Testis (tissue), 3 donors: ENCODE data around the gene KRT77. TPM values are rescaled to one million over a fixed set of nuclear protein-coding genes. Genes with fewer than 3 reads are reported as not detected.

ENCODE experiments used
- DNase-seq: peaks from one replicate; pipeline ENCODE4 v3.0.0-alpha.2; 2019
- H3K27ac ChIP-seq, 2 donors: fragments of 200-600 bp; sonication (generic); one replicate each; pipeline ENCODE4 v1.5.1; 2019
- H3K27me3 ChIP-seq: fragments of 200-600 bp; sonication (generic); one replicate; pipeline ENCODE4 v1.5.1; 2019
- H3K36me3 ChIP-seq: fragments of 200-600 bp; sonication (generic); one replicate; pipeline ENCODE4 v1.5.1; 2017; ENCODE audit warnings: low read depth; ENCODE audit errors: missing control alignments
- H3K4me1 ChIP-seq: fragments of 200-600 bp; sonication (generic); one replicate; pipeline ENCODE4 v1.5.1; 2019
- H3K4me3 ChIP-seq, 2 donors: fragments of 200-600 bp; sonication (generic); one replicate each; pipeline ENCODE4 v1.5.1; 2017 to 2019
- H3K9me3 ChIP-seq: fragments of 200-600 bp; sonication (generic); one replicate; pipeline ENCODE4 v1.5.1; 2017
- POLR2A ChIP-seq: fragments of 450-650 bp; IDR thresholded peaks from one replicate; pipeline ENCODE4 v1.6.1; 2017; ENCODE audit warnings: antibody characterized with exemption, mild to moderate bottlenecking, moderate library complexity
- WGBS, 2 donors: methylation state at CpG; one replicate each; pipeline ENCODE4 v1.1.5; 2018; 5-methylcytosine and 5-hydroxymethylcytosine counted together
- intact Hi-C: fragments of 100-400 bp; cut with DNase I; formaldehyde crosslinking; loops from one replicate; pipeline ENCODE4 v1.15.1; 2023; ENCODE audit warnings: low total_unique reads
- polyA plus RNA-seq: library from polyadenylated mRNA; stranded (reverse); fragments of 350-450 nt; fragmentation: Illumina TruSeq; extraction: RNeasy Lipid Tissue Mini Kit (QIAGEN cat#74804); gene quantifications from one replicate; pipeline ENCODE4 v1.2.3, GENCODE V29; 2014; ENCODE audit warnings: low read depth, low replicate concordance; ENCODE audit not compliant: insufficient read depth
- total RNA-seq, 2 donors: library from RNA; depleted of rRNA; stranded (reverse); fragments of >200 nt; gene quantifications; one replicate each; pipeline ENCODE4 v1.2.3, GENCODE V29; 2016
- TF ChIP-seq, protein P1 (sequence below), 3 experiments: fragments of 450-650 bp in 2 of 3; fragments of 200-600 bp in 1 of 3; sonication (generic) in 1 of 3; IDR thresholded peaks; one replicate each; pipeline ENCODE4 v1.5.1; 2016 to 2019; ENCODE audit warnings: antibody characterized with exemption in 3 of 3, mild to moderate bottlenecking in 2 of 3, moderate library complexity in 1 of 3

Gene KRT77
- total and polyA plus RNA-seq, 3 donors from 2014 or later = 0.33 to 0.74 TPM; not detected in 1

DNA sequence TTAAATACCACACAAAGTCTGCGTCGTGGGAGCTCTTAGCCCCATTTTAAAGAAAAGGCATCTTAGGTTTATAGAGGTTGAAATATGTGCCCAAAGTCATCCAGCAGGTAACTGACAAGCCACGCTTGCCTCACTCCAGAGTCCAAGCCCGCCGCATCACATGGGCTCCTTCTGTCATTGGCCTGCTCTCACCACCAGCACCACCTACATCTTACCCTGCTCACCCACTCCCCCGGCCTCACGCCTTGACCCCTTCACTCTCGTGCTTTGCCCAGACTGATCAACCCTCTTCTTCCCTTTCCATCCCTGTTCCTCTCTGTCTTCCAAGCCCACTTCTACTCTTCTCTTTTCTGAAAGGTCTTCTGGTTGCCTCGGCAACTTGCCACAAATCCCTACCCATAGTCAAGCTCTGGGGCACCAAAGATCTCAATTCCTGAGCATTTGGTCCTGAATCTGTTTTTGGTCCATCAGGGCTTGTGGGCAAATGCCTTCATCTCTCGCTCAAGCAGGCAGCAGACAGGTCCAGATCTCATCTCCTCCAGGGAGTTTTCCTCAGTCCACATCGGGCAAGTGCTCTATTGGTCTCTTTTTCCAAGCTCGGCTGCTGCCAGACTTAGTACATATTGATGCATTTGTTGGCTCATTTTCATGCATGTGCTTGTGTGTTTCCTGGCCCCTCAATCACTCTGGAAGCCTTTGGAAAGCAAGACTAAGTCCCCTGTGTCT is 19.6 kb downstream of the KRT77 start:
- H3K4me1 ChIP-seq = peaks cover 5% of the 10 kb centered on the region
- intact Hi-C loops = no loop called here

DNA sequence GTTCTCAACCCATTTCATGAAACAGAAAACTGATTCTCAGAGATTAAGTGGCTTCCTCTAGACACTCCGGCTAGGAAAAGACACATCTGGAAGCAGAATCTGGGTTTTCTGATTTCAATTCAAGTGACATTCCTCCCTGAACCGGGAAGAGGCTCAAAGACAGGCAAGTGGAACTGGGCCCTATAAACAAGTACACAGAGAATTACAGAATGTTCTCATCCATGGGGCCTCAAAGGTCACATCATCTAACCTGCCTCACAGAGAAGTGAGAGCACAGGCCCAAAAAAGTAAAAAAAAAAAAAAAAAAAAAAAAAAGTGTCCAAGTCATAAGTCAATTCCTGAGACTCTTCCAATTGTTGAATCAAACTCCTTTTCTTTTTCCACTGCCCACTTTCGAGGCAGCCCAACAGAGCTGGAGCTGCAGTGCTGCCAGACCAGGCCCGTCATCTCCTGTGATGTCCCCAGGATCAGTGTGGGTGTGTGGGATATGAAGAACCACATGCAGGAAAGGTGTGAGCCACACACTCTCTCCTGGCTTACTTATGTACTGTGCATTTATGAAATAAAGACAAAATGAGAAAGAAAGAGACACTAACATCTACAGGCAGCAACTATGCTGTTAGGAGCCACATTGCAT is 20.3 kb downstream of the KRT77 start:
- intact Hi-C loops = no loop called here
- DNase-seq = peak; percentile 27
- 52 to 62% methylated on average over 4 of the region's 4 CpGs for WGBS, 2 donors
- Histone ChIP-seq H3K27ac (no peak overlapping the region), H3K4me3 (no peak overlapping the region), H3K4me1 (peaks cover 5% of the 10 kb centered on the region), H3K36me3 (no peaks in the 10 kb centered on the region), H3K9me3 (no peaks in the 10 kb centered on the region), H3K27me3 (no peaks in the 10 kb centered on the region)
- TF ChIP-seq, protein P1, sequence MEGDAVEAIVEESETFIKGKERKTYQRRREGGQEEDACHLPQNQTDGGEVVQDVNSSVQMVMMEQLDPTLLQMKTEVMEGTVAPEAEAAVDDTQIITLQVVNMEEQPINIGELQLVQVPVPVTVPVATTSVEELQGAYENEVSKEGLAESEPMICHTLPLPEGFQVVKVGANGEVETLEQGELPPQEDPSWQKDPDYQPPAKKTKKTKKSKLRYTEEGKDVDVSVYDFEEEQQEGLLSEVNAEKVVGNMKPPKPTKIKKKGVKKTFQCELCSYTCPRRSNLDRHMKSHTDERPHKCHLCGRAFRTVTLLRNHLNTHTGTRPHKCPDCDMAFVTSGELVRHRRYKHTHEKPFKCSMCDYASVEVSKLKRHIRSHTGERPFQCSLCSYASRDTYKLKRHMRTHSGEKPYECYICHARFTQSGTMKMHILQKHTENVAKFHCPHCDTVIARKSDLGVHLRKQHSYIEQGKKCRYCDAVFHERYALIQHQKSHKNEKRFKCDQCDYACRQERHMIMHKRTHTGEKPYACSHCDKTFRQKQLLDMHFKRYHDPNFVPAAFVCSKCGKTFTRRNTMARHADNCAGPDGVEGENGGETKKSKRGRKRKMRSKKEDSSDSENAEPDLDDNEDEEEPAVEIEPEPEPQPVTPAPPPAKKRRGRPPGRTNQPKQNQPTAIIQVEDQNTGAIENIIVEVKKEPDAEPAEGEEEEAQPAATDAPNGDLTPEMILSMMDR (IDR thresholded peaks at IDR 0.05) = no peak
- no peak for TF ChIP-seq POLR2A

More for the DNA sequence above, 19.6 kb downstream of the KRT77 start:
- no peak for DNase-seq
- Histone ChIP-seq H3K27ac (no peak overlapping the region), H3K9me3 (no peaks in the 10 kb centered on the region), H3K4me3 (no peak overlapping the region), H3K27me3 (no peaks in the 10 kb centered on the region), H3K36me3 (no peaks in the 10 kb centered on the region)
- no peak for TF ChIP-seq POLR2A
- TF ChIP-seq, protein P1 (IDR thresholded peaks at IDR 0.05) = no peak
- 83 to 92% methylated on average over 12 of the region's 12 CpGs for WGBS, 2 donors

DNA sequence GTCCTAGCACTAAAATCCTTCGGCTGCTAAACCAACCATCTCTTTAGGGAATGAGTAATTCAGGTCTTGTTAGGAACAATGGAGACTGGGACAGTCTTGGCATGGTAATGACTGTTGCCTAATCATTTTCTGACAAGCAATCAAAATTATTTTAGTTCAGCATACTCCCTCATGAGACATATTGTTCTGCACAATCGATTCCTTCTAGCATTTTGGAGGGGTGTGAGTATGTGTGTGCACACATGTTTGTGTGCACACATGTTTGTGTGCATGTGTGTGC is 21.0 kb downstream of the KRT77 start:
- Histone ChIP-seq H3K4me3 (no peak overlapping the region), H3K36me3 (no peaks in the 10 kb centered on the region), H3K4me1 (peaks cover 5% of the 10 kb centered on the region), H3K27me3 (no peaks in the 10 kb centered on the region), H3K27ac (no peak overlapping the region), H3K9me3 (no peaks in the 10 kb centered on the region)
- TF ChIP-seq, protein P1 (IDR thresholded peaks at IDR 0.05) = no peak
- no peak for TF ChIP-seq POLR2A
- DNase-seq = no peak
- intact Hi-C loops = no loop called here
- 64 to 72% methylated on average over 2 of the region's 2 CpGs for WGBS, 2 donors

DNA sequence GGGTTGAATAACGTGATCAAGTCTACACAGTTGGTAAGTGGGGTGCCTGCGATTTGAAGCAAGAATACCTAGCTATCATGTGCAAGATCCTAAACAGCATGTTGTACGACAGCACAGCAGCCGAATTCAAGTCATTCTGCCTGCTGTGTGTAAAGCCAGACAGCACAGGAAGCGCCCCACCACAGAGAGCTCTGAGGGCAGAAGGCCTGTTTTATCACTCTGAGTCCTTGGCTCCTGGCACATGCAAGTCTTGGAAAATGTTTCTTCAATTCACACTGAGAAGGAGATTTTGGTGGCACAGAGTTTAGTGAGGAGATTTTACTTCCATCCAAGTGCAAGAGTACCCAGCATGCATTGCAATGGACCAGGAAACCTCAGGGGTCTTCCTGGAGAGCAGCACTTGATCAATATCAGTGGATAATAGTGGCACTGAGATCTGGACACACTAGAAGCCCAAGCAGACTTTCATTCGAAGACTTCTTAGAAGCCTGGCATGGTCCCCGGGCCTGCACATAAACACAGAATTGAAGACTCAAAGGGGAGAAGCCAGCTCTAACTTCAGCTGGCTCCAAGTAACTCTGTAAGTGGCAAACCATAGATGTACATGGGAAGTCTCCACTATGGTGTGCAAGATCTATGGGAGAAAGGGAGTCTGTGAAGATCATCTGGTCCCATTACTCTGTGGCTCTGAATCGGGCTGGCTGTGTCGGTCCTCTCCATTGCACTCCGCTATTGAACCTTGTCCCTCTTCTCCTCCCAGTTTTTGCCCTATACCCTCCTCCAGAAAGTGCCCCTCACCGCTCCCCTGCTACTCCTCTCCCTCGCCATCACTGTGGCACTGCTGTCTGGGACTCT is 21.6 kb downstream of the KRT77 start:
- TF ChIP-seq, protein P1 (IDR thresholded peaks at IDR 0.05) = no peak
- no peak for TF ChIP-seq POLR2A
- intact Hi-C loops = no loop called here
- Histone ChIP-seq H3K4me3 (no peak overlapping the region), H3K36me3 (no peaks in the 10 kb centered on the region), H3K4me1 (peaks cover 5% of the 10 kb centered on the region), H3K27ac (no peak overlapping the region), H3K27me3 (no peaks in the 10 kb centered on the region), H3K9me3 (no peaks in the 10 kb centered on the region)
- DNase-seq = no peak
- WGBS, 2 donors = 73 to 80% methylated on average over 12 of the region's 12 CpGs
